SKM-1 treated with dmso at 0.1 percent for 144 hours (cell line): ENCODE results near the gene MSL1.
"Not testable (repeated sequence)": the region's sequence is repeated elsewhere in the genome, so short reads cannot be mapped to it uniquely, and the experiment has no call there.

Experiments used
- DNase-seq: peaks from one replicate; lab custom pipeline; 2025; ENCODE audit not compliant: unreplicated experiment; lab: John Stamatoyannopoulos, UW

The MSL1 gene

DNA sequence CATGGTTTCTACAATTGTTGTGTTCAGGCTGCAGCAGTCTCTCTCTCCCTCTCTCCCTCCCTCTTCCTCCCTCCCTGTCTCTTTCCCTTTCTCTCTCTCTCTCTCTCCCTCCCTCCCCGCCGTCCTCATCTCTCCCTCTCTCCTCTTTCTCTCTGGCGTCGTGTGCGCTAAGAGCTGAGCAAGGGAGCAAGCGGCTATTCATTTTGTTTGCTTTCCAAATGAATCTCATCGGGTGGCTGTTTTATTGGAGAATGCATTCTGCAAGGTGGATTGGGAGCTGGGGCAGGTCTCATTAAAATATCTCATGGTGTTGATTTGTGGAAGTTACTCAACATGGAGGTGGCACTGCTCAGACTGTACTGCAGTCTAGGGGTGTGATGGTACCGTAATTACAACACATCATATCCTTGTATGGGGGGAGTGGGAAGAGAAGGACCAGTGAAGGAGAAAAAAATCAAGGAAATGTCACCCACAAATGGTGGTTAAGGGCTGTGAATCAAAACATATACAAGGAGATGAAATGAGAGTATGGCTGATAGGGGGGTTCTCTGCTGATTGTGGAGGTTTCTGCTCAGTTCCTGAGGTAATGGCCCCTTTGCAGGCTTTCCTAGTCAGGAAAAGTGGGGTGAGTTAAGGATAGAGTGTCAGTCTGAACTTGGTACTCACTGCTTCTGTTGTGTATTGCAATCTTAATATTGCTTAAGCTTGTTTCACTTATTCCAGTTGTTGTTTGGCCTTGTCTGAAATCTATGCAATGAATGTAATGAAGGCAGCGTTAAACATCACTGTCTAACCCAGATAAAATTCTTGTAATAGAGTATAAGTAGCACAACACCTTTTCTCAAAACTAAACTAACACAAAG lies 2.7 kb downstream of the MSL1 start:
- DNase-seq, result no peak

DNA sequence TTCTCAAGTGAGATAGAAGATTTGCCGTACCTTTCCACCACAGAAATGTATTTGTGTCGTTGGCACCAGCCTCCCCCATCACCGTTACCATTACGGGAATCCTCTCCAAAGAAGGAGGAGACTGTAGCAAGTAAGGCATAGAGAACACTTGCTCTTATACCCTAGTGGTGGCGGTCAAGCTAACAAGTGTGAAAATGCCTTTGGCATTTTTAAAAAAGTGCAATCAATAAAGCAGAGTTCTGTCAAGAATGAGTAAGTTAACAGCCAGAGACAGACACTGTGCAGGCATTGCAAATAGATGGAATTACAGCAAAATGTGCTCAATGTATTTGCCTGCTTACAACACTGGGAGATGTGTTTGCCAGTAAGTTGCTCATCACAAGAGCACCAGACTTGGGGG lies 7.7 kb downstream of the MSL1 start:
- DNase-seq, result no peak

DNA sequence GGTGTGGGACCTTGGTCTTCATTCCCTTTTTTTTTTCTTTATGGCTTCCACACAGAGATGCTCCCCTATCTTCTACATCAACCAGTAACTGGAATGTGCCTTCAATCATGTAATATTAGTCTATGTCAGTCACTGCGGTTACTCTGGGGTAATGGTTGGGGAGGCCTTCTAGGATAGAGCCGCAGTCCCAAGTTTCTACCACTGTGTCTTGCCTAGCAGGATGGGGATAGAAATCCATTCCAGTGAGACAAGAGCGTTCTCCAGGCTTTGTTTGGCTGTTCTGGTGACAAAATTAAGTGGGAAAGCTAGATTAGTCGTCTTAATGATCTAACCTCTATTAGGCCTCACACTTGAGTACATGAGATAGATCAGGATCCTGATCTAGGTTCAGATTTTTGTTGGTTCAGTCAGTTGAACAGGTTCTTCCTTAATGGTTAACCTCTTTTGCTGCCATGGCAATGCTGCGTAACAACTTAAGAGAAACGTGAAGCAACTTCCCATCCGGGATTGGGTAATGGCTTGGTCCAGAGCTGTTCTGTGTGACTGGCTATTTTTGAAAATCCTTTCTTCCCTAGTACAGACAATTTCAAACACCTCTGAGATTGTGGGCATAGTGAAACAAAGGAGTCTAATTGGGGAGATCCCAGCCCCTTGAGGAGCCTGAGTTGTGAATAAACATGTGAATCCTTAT lies 8.7 kb downstream of the MSL1 start:
- peak; percentile 96 for DNase-seq

DNA sequence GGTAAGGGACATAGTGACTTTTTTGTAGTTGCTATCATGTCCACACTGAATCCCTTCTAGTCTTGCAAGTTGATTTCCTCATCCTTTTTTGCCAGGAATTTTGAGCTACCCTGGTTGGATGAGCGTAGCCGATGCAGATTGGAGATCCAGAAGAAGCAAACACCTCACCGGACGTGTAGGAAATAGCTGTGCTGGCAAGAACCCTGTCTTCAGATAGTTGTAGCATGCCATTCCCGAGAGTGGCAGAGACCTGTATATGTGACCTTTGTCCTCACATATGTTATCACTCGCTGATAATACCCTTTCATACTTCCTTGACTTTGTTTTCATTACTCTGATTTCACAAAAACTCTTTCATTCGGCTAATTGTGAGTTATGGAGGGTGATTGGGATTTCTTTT lies 12.4 kb downstream of the MSL1 start:
- DNase-seq, result no peak

DNA sequence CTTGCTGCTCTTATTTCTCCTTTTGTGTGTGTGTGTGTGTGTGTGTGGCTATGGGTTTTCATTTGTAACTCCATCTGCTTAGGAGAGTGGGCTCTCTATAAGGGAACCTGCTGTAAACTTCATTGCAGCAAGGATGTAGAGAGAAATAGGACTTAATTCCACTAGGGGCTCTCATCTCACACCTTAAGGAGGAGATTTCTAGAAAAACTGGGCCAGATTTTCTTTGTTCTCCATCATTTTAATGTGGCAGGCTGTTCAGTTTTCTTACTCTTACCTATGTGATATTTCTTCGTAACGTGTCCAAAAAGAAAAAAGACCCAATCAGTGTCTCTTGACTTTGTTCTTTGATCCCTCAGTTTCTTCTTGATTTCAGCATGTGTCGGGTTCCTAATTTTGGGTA lies 14.0 kb downstream of the MSL1 start:
- DNase-seq, result no peak

DNA sequence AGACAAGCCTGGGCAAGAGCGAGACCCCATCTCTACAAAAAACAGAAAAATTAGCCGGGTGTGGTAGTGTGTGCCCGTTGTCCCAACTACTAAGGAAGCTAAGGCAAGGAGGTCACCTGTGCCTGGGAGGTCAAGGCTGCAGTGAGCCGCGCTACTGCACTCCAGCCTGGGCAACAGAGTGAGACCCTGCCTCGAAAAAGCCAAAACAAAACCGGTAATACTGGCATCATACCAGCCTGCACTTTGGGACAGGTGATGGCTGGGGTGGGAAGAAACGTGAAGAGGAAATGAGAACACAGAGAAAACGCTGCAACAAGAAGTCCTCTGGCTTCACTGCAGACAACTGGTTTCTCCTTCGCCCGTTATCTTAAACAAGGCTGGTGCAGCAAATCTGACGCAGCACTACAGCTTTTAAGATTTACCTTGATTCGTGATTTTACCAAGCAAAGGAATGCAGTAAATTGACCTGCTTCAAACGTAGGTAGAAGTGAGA lies 17.8 kb downstream of the MSL1 start:
- DNase-seq, result no peak

DNA sequence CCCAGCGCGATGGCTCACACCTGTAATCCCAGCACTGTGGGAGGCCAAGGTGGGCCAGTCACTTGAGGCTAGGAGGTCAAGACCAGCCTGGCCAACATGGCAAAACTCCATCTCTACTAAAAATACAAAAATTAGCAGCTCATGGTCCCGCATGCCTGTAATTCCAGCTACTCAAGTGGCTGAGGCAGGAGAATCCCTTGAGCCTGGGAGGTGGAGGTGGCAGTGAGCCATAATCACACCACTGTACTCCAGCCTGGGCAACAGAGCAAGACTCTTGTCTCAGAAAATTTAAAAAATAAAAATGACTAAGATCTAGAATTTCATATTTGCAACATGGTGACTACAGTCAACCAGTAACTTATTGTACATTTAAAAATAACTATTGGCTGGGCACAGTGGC lies 21.4 kb downstream of the MSL1 start:
- DNase-seq, result not testable (repeated sequence)

DNA sequence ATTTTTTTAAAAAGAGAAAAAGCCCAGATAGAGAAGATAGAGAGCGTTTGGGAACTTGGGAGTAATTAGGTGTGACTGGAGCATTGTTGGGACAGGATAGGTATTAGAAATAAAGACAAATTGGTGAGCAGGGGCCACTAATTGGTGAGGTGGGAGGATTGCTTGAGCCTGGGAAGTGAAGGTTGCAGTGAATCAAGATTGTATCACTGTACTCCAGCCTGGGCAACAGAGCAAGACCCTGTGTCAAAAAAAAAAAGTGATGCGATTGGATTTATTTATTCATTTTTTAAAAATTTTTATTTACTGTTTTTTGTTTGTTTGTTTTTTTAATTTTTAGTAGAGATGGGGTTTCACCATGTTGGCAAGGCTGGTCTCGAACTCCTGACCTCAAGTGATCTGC lies 23.7 kb downstream of the MSL1 start:
- no peak for DNase-seq

DNA sequence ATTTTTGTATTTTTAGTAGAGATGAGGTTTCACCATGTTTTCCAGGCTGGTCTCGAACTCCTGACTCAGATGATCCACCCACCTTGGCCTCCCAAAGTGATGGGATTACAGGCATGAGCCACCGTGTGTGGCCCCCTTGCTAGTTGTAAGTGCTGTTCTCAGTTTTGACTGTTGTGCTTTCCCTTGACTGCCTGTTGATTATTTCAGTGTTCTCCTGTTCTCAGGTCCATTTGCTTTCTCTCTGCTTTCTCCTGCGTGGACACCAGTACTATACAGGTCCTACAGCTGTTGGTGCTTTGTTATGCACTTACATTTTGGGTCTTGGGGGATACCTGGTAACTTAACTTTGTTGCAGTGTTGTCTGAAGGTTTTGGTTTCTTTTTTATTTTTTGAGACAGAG lies 26.8 kb downstream of the MSL1 start:
- DNase-seq, result no peak

DNA sequence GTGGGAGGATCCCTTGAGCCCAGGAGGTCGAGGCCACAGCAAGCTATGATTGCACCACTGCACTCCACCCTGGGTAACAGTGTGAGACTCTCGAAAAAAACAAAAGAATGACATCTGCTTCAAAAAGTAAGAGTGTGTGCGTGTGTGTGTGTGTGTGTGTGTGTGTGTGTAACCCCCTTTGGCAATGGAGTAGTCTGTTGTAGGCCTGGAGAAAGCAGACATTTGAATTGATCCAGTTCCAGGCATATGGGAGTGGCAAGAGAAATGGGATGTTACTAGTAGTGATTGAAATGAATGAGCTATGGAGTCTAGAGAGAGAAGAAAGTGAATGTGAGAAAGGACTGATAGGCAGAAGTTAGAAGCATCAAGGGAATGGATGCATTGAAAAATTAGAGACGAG lies 28.5 kb downstream of the MSL1 start:
- DNase-seq, result no peak

DNA sequence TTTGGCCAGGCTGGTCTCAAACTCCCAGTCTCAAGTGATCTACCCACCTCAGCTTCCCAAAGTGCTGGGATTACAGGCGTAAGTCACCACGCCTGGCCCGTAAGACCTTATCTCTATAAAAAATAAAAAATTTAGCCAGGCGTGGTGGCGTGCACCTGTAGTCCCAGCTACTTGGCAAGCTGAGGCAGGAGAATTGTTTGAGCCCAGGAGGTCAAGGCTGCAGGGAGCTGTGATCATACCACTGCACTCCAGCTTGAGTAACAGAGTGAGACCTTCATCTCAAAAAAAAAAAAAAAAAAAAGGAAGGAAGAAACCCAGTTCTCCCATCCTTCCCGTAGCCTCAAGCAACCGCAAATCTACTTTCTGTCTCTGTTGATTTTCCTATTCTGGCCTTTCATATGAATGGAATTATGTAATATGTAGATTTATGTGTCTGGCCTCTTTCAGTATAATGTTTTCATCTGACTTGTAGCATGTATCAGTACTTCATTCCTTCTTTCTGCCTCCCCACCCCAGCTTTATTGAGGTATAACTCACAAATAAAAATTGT lies 29.7 kb downstream of the MSL1 start:
- DNase-seq, result no peak

DNA sequence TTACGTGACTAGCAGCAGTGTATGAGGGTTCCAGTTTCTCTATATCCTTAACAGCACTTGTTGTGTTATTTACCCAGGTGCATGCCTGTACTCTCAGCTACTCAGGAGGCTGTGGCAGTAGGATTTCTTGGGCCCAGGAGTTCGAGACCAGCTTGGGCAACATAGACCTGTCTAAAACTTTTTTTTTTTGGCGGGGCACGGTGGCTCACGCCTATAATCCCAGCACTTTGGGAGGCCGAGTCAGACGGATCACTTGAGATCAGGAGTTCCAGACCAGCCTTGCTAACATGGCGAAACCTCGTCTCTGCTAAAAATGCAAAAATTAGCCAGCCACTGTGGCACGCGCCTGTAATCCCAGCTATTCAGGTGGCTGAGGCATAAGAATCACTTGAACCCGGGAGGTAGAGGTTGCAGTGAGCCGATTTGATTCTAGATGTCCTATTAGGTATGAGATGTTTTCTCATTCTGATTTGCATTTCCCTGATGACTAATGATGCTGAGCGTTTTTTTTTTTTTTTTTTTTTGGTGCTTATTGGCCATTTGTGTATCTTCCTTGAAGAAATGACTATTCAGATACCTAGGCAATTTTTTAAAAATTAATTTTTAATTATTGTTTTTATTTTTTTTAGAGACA lies 31.9 kb downstream of the MSL1 start:
- no peak for DNase-seq

DNA sequence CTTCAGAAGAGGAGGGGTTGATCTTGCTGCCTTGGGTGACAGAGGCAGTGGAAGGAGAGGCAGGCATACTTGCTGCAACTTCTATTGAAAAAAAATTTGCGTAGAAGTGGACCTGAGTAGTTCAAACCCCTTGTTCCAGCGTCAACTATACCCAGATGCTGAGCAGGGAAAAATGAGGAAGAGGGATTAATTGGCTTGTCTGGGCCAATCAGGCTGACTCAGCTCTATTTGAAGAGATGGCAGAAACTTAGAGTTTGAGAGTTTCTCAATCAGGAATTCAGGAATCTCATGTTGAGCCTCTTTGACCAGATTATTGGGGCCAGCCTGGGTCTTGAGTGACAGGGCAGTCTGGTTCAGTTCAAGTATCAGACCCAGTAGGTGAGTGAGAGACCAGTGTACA lies 36.2 kb downstream of the MSL1 start:
- DNase-seq, result no peak

DNA sequence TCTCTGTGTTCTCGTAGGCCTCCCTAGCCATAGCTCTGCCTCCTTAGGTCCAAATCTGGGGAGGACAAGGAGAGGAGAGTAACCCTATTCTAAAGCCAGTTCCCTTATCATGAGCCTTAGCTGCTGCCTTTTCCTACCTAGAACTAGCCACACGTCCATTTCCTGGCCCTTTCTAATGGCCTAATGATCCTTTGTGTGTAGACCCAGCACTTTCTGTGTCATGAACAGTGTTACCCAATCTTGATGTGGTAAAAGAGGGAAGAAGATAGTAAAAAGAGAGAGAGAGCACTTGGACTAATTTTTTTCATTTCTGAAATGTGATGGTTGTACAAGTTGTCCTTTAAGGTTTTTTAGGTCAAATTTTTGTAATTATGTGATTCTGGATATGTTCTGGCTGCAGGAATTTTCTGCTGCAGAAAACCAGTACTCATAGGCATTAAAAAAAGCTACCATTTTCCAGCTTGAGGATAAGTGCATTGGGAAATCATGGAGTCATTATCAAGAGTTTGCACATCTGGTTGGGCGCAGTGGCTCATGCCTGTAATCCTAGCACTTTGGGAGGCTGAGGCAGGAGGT lies 36.8 kb downstream of the MSL1 start:
- peak; percentile 40 for DNase-seq

DNA sequence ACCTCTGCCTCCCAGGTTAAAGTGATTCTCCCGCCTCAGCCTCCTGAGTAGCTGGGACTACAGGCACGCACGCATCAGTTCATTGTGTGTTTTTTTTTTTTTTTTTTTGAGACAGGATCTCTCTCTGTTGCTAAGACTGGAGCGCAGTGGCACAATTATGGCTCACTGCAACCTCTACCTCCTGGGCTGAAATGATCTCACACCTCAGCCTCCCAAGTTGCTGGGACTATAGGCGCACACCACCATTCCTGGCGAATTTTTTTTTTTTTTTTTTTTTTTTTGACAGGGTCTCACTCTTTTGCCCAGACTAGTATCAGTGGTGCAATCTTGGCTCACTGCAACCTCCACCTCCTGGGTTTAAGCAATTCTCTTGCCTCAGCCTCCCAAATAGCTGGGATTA lies 37.7 kb downstream of the MSL1 start:
- no peak for DNase-seq

DNA sequence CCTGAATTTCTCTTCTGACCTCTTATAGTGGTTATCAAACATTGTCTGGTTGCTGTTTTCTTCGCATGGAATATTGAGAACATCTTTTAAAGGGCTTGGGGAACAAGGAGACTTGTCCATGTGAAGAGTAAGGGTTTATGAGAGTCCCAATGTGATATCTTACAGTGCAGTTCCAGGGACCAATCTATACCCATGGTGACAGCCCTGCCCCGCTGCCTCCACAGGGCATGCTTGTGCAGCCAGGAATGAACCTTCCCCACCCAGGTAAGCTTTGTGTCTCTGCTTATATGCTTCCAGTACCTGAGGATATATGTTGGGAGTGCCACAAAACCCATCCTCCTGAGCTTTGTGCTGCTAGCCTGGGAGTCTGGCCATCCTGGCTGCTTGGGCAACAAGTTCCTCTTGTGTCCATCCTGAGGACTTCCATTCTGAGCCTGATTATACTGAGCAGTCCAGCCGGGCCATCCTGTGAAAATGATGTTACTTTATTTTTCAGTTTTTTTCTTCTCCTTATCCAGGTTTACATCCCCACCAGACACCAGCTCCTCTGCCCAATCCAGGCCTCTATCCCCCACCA lies 46.0 kb downstream of the MSL1 start:
- no peak for DNase-seq

DNA sequence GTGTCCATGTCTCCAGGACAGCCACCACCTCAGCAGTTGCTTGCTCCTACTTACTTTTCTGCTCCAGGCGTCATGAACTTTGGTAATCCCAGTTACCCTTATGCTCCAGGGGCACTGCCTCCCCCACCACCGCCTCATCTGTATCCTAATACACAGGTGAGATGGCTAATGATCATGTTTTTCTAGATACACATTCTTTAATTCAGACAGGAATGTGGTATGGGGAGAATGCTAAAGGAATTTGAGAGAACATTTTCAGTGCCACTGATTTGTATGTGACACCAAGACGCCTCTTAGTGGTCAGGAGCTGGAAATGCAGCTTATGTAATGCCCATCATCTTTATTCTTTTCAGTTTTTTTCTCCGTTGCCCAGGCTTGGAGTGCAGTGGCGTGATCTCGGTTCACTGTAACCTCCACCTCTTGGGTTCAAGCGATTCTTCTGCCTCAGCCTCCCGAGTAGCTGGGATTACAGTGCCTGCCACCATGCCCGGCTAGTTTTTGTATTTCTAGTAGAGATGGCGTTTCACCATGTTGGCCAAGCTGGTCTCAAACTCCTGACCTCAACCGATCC lies 46.6 kb downstream of the MSL1 start:
- peak; percentile 42 for DNase-seq

DNA sequence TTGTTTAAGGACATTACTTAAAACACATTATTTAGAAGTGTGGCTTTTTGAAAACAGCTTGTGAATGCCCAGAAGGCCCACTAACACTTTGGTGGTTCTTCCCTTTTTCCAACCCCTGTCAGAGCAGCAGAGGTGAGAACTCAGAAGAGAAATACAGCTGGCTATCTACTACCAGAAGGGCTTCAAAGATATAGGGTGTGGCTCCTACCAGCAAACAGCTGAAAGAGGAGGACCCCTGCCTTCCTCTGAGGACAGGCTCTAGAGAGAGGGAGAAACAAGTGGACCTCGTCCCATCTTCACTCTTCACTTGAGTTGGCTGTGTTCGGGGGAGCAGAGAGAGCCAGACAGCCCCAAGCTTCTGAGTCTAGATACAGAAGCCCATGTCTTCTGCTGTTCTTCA lies 48.6 kb downstream of the MSL1 start:
- no peak for DNase-seq

DNA sequence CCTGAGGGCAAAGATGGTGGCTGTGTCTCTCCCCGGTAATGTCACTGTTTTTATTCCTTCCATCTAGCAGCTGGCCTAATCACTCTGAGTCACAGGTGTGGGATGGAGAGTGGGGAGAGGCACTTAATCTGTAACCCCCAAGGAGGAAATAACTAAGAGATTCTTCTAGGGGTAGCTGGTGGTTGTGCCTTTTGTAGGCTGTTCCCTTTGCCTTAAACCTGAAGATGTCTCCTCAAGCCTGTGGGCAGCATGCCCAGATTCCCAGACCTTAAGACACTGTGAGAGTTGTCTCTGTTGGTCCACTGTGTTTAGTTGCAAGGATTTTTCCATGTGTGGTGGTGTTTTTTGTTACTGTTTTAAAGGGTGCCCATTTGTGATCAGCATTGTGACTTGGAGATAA lies 50.0 kb downstream of the MSL1 start:
- no peak for DNase-seq

DNA sequence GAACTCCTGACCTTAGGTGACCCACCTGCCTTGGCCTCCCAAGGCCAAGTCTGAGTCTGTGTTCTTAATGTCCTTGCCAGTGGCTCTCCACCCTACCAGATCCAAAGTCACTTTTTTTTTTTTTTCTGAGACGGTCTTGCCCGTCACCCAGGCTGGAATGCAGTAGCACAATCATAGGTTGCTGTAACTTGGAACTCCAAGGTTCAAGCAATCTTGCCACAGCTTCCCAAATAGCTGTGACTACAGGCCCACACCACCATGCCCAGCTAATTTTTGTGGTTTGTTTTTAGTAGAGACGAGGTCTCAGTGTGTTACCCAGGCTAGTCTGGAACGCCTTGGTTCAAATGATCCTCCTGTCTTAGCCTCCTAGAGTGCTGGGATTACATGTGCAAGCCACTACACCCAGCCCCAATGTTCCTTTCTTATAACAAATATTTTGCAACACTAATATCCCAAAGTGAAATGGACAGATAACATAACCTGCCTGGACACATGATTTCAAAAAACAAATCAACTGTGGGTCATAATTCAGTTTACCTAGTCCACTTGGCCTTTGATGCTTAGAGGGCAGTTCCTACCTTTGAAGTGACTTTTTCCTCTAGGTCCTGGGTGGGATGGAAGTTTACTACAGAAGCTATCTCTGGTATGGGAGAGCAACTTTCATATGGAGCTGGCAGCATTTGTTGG lies 51.5 kb downstream of the MSL1 start:
- no peak for DNase-seq
